Kidney (tissue), 14 donors: Measurements from ENCODE around the gene ACSM6. TPM values are rescaled to one million over a fixed set of nuclear protein-coding genes. Genes with fewer than 3 reads are reported as not detected.
"Not testable (repeated sequence)": the region's sequence is repeated elsewhere in the genome, so short reads cannot be mapped to it uniquely, and the experiment has no call there.

ENCODE experiments used
- DNase-seq, 5 donors: peaks; one replicate each; pipeline ENCODE4 v3.0.0-alpha.2; 2013 to 2020
- FAIRE-seq: peaks from 2 replicates; lab custom pipeline; 2012; peaks lifted over from hg19 to GRCh38; lab: Jason Lieb, UNC
- H3K27ac ChIP-seq, 2 donors: one replicate each; pipeline ENCODE4 v1.7.0; 2013; ENCODE audit warnings: low read depth in 2 of 2, low read length in 2 of 2, inconsistent platforms in 1 of 2
- H3K27me3 ChIP-seq: one replicate; pipeline ENCODE4 v1.7.1; 2013; ENCODE audit warnings: low read length, inconsistent platforms; ENCODE audit not compliant: control insufficient read depth, insufficient read depth
- H3K36me3 ChIP-seq, 3 donors: one replicate each; pipeline versions ENCODE4 v1.7.0 to v1.7.1; 2013; ENCODE audit warnings: low read length in 3 of 3, control low read depth in 1 of 3, inconsistent platforms in 1 of 3; ENCODE audit not compliant: insufficient read depth in 3 of 3, control insufficient read depth in 2 of 3
- H3K4me1 ChIP-seq, 3 donors: one replicate each; pipeline versions ENCODE4 v1.7.0 to v1.7.1; 2013; ENCODE audit warnings: low read length in 3 of 3, inconsistent platforms in 1 of 3, low read depth in 1 of 3; ENCODE audit not compliant: control insufficient read depth in 2 of 3, insufficient read depth in 2 of 3
- H3K4me3 ChIP-seq, 3 donors: one replicate each; pipeline versions ENCODE4 v1.7.0 to v1.8.1; 2013; ENCODE audit warnings: low read length in 3 of 3, control low read depth in 1 of 3, inconsistent platforms in 1 of 3
- H3K9ac ChIP-seq, 3 donors: one replicate each; pipeline versions ENCODE4 v1.7.0 to v1.7.1; 2013; ENCODE audit warnings: low read length in 3 of 3, control low read depth in 1 of 3, inconsistent platforms in 1 of 3
- H3K9me3 ChIP-seq, 3 donors: one replicate each; pipeline versions ENCODE4 v1.7.0 to v1.7.1; 2013; ENCODE audit warnings: low read length in 3 of 3, control low read depth in 1 of 3, inconsistent platforms in 1 of 3; ENCODE audit not compliant: control insufficient read depth in 2 of 3, insufficient read depth in 1 of 3
- intact Hi-C: fragments of 100-400 bp; cut with DNase I; formaldehyde crosslinking; loops from one replicate; pipeline ENCODE4 v1.11.1; 2022
- polyA plus RNA-seq: library from polyadenylated mRNA; stranded (reverse); fragments of 350-450 nt; fragmentation: Illumina TruSeq; extraction: RNeasy Lipid Tissue Mini Kit (QIAGEN cat#74804); gene quantifications from one replicate; pipeline ENCODE4 v1.2.3, GENCODE V29; 2014; ENCODE audit warnings: low read depth, low replicate concordance; ENCODE audit not compliant: insufficient read depth
- total RNA-seq: library from RNA; stranded (reverse); fragmentation: NEBNext Ultra II Directional; extraction: Animal tissue kit (Norgen Biotek cat#: 25700); gene quantifications from one replicate; pipeline ENCODE4 v1.2.1, GENCODE V29; 2021
- TF ChIP-seq, protein P1 (sequence below): IDR thresholded peaks from 3 replicates; pipeline ENCODE4 v1.5.1; 2012; ENCODE audit warnings: mild to moderate bottlenecking, moderate library complexity, borderline replicate concordance; ENCODE audit not compliant: insufficient read depth; ENCODE audit errors: extremely low read depth
- donor health status: control.
- donor health status: control.
- donor health status: control.
- donor health status: control.
- donor health status: control.
- donor health status: DM: yes; HTN: yes; CAD: no.
- donor health status: Normal renal cell carcinoma (clear cell type).

Gene ACSM6
- total and polyA plus RNA-seq, 2 donors from 2014 or later, result 0.34 TPM; not detected in 1

DNA sequence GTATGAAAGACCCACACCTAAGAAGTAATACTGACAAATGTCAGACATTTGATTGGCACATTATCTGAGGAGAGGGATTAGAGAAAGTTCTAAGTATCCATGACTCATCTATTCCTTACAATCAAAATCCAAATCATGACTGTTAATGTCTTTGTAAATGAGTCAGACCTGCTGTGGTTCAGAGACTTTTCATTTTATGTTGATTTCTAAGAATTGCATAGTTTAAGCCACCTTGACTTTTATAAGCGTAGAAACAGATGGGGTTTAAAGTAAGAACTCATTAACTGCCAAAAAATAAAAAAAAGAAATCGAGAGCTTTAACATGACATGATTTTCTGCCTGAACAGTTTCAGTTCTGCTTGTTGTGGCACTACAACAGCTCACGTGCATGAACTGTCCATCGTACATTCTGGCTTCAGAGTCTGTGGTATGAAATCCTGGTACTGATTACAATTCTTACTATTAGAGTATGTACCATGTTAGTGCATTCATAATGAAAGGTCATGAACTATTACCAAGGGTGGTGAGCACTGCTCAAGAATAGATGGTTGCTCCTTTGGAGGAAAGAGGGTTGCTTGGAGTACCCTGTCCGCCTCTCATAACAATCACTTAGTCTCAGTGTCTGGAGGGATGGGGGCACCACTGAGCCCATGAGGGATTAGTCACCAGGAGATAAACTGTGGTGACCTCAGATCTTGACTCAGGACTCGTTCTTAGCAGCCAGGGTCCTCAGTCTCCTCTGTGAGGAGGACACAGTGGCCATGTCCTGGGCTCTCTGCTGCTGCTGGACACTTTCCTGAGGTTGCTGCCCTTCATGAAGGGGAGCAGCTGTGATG is 42.2 kb downstream of the ACSM6 start:
- no peak for DNase-seq
- Histone ChIP-seq H3K9ac (no peak overlapping the region), H3K27me3 (no peaks in the 10 kb centered on the region), H3K4me3 (no peak overlapping the region), H3K27ac (no peak overlapping the region), H3K4me1 (no peaks in the 10 kb centered on the region), H3K9me3 (peaks cover 0 to 1% (median 0%) of the 10 kb centered on the region in 3 donors), H3K36me3 (peaks cover 0 to 6% (median 4%) of the 10 kb centered on the region in 3 donors)
- no peak for FAIRE-seq
- TF ChIP-seq, protein P1, sequence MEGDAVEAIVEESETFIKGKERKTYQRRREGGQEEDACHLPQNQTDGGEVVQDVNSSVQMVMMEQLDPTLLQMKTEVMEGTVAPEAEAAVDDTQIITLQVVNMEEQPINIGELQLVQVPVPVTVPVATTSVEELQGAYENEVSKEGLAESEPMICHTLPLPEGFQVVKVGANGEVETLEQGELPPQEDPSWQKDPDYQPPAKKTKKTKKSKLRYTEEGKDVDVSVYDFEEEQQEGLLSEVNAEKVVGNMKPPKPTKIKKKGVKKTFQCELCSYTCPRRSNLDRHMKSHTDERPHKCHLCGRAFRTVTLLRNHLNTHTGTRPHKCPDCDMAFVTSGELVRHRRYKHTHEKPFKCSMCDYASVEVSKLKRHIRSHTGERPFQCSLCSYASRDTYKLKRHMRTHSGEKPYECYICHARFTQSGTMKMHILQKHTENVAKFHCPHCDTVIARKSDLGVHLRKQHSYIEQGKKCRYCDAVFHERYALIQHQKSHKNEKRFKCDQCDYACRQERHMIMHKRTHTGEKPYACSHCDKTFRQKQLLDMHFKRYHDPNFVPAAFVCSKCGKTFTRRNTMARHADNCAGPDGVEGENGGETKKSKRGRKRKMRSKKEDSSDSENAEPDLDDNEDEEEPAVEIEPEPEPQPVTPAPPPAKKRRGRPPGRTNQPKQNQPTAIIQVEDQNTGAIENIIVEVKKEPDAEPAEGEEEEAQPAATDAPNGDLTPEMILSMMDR, result no peak
- intact Hi-C loops, result no loop called here

DNA sequence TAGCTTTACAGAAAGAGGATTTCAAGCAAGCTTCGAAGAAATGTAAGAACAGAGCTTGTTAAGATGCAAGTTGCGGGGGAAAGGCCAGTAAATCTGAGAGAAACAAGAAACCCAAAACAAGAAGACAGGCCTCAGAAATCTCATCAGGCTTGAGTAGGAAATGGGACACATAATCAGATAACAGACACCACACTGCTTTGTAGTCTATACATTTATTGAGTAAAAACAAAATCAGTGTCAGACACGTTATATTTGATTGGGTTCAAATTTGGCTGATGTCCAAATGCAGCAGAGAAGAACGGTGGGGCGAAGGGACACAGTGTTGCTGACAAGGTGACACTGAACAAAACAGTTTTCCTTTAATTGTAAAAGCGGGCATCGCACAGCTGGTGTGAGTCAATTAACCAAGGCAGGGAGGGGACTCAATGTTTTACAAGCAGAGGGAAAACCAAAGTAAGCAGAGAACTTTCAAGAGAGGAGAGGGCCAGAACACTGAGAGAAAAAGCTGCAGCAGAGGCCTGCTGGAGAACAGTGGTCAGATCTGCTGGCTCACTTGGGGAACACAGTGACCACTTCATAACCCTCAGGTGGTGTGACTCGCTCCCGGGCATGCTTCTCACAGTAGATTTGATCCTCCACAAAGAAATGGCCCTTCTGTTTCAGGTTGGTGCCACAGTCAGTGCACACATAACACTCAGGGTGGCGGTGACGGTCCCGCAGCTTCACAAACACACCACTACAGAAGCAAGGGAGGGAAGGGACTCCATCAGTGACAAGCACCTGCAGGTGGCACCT is 43.5 kb downstream of the ACSM6 start:
- Histone ChIP-seq H3K9me3 (peaks cover 0 to 1% (median 0%) of the 10 kb centered on the region in 3 donors), H3K4me1 (no peaks in the 10 kb centered on the region), H3K4me3 (no peak overlapping the region), H3K9ac (no peak overlapping the region), H3K36me3 (peaks cover 0 to 6% (median 6%) of the 10 kb centered on the region in 3 donors), H3K27me3 (no peaks in the 10 kb centered on the region), H3K27ac (no peak overlapping the region)
- TF ChIP-seq, protein P1, result no peak
- FAIRE-seq (no peak), DNase-seq (no peak)
- intact Hi-C loops, result no loop called here

DNA sequence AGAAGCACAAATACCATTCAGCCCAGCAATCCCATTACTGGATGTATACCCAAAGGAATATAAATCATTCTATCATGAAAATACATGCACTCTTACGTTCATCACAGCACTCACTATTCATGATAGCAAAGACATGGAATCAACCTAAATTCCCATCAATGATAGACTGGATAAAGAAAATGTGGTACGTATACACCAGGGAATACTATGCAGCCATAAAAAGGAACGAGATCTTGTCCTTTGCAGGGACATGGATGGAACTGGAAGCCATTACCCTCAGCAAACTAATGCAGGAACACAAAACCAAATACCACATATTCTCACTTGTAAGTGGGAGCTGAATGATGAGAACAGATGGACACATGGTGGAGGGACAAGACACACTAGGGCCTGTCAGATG is 46.1 kb downstream of the ACSM6 start:
- H3K9me3 ChIP-seq, DNase-seq, H3K27me3 ChIP-seq, H3K4me3 ChIP-seq, H3K27ac ChIP-seq, intact Hi-C loops, H3K36me3 ChIP-seq, H3K9ac ChIP-seq, FAIRE-seq, H3K4me1 ChIP-seq: not testable (repeated sequence)

DNA sequence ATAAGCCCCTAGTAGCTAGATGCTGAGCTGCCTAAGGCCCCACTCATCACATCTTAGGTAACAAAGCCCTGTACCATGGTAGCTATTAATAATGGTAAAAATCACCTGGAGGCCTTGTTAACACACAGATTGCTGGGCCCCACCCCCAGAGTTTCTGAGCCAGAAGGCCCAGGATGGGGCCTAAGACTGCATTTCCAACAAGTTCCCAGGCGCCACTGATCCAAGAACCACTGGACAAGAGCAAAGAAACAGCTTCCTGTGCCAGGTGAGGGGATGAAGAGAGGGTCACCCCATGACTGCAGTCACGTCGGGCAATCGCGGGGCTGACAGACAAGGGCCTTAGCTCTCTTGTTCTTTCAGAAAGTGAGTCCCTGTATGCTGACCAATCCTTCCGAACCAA is 46.8 kb downstream of the ACSM6 start:
- Histone ChIP-seq H3K4me3 (no peak overlapping the region), H3K9me3 (peaks cover 0 to 1% (median 0%) of the 10 kb centered on the region in 3 donors), H3K27me3 (no peaks in the 10 kb centered on the region), H3K4me1 (no peaks in the 10 kb centered on the region), H3K9ac (no peak overlapping the region), H3K36me3 (peaks cover 0 to 9% (median 6%) of the 10 kb centered on the region in 3 donors), H3K27ac (no peak overlapping the region)
- intact Hi-C loops, result no loop called here
- TF ChIP-seq, protein P1, result no peak
- no peak for DNase-seq
- no peak for FAIRE-seq
